Effector memory CD4-positive, alpha-beta T cell (primary cell): ENCODE data around the gene FOXP4.

ENCODE experiments used
- DNase-seq, 3 donors: peaks; one replicate each; pipeline ENCODE4 v3.0.0-alpha.2; 2020
- H3K27ac ChIP-seq: 2 replicates; pipeline ENCODE4 v1.7.0; 2013; ENCODE audit warnings: mild to moderate bottlenecking, low read length, moderate library complexity; ENCODE audit not compliant: insufficient read depth, poor library complexity, severe bottlenecking
- H3K27me3 ChIP-seq: replicated peaks from 2 replicates; pipeline ENCODE4 v1.7.0; 2013; ENCODE audit warnings: mild to moderate bottlenecking, low read length; ENCODE audit not compliant: insufficient read depth, control insufficient read depth, poor library complexity, severe bottlenecking
- H3K36me3 ChIP-seq: 2 replicates; pipeline ENCODE4 v1.7.0; 2013; ENCODE audit warnings: mild to moderate bottlenecking, low read length, moderate library complexity; ENCODE audit not compliant: control insufficient read depth, insufficient read depth
- H3K4me1 ChIP-seq: 2 replicates; pipeline ENCODE4 v1.7.0; 2013; ENCODE audit warnings: low read length, mild to moderate bottlenecking; ENCODE audit not compliant: control insufficient read depth, insufficient read depth, poor library complexity, severe bottlenecking
- H3K4me3 ChIP-seq: 2 replicates; pipeline ENCODE4 v1.7.0; 2013; ENCODE audit warnings: low read length, low read depth, mild to moderate bottlenecking; ENCODE audit not compliant: insufficient read depth, poor library complexity, severe bottlenecking
- H3K9me3 ChIP-seq: 2 replicates; pipeline ENCODE4 v1.7.0; 2013; ENCODE audit warnings: mild to moderate bottlenecking, low read length, moderate library complexity; ENCODE audit not compliant: control insufficient read depth

FOXP4 gene

DNA sequence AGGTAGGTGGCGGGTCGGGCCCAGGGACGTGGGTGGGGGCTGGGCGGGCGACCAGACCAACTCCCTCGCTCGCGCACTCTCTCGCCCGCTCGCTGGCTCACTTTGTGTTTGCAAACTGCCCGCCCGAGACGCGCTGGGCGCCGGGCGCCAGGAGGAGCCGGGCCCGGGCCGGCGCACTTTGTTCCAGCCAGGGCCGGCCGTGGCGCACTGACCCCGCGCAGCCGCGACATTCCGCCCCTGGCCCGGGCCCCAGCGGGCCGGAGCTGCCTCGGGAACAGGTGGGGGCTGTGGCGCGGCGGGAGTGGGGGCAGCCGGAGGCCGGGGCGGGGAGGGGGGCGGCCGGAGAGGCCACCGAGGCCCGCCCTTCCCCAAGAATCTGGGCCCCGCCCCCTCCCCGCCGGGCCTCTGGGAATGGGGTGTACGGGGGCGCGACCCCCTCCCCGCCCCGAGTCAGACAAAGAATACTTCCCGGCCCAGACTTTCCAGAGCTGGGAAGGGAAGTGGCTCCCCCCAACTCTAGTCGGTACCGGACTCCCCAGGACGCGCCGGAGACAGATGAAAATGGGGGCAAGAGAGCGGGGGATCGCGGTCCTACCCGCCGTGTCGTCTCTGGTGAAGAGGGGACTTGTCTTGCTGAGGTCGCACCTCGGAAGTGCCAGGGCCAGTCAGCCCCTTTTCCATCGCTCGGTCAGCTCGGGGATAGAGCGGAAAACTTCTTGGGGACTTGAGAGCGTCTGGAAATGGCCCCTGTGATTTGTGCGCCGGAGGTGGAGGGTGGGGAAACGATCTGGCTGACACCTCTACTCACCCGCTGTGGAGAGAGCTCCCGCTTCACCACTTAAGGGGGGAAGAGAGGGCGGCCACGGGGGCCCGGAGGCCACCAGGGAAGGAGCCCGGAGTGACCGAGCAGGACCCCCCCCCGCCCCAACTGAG lies 951 bp downstream of the FOXP4 start:
- H3K27ac ChIP-seq = no peak overlapping the region

DNA sequence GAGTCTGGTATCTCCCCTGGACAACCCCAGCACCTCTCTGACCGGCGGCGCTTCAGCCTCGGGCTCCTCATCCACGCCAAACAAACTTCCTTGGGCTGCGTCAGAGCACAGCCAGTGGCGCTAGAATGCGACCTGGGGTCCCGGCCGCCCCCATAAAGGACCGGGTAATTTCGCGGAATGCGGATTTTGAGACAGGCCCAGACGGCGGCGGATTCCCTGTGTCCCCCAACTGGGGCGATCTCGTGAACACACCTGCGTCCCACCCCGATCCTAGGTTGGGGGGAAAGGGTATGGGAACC lies 1.6 kb downstream of the FOXP4 start:
- DNase-seq = no peak
- Histone ChIP-seq H3K9me3 (no peaks in the 10 kb centered on the region), H3K27me3 (peaks cover 13% of the 10 kb centered on the region), H3K4me3 (peak overlapping the region; percentile 58), H3K36me3 (no peaks in the 10 kb centered on the region), H3K27ac (no peak overlapping the region), H3K4me1 (peaks cover 27% of the 10 kb centered on the region)

More for the DNA sequence above, 951 bp downstream of the FOXP4 start:
- Histone ChIP-seq H3K4me3 (peak overlapping the region; percentile 58), H3K9me3 (no peaks in the 10 kb centered on the region), H3K36me3 (no peaks in the 10 kb centered on the region), H3K27me3 (peaks cover 13% of the 10 kb centered on the region), H3K4me1 (peaks cover 27% of the 10 kb centered on the region)
- no peak for DNase-seq

DNA sequence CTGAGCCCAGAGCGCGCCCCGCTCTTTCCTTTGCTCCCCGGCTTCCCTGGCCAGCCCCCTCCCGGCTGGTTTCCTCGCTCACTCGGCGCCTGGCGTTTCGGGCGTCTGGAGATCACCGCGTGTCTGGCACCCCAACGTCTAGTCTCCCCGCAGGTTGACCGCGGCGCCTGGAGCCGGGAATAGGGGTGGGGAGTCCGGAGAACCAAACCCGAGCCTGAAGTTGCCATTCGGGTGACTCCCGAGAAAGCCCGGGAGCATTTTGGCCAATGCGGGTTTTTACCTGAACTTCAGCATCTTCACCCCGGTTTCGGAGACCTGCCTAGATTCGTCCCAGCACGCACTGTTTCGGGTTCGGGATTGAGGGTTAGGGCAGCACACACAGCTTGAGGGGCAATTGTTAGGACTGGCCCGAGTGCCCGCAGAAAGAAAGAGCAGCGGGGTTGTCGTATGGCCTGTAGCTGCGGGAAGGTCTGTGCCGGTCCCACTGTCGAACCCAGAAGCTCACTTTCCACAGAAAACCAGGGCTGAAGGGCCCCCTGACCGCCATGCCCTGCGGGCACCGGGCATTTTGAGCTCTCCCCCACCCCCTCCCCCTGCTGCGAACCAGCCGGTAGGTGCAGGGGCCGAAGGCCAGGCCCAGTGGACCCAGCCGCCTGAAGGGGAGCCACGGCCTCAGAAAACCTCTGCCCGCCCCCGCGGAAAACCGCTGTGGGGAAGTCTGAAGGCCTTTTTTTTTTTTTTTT lies 2.1 kb downstream of the FOXP4 start:
- Histone ChIP-seq H3K27me3 (peaks cover 13% of the 10 kb centered on the region), H3K9me3 (no peaks in the 10 kb centered on the region), H3K4me3 (peak overlapping the region; percentile 58), H3K4me1 (peaks cover 27% of the 10 kb centered on the region), H3K27ac (no peak overlapping the region), H3K36me3 (no peaks in the 10 kb centered on the region)
- DNase-seq = peak in 1 of 3 donors; percentile 54

DNA sequence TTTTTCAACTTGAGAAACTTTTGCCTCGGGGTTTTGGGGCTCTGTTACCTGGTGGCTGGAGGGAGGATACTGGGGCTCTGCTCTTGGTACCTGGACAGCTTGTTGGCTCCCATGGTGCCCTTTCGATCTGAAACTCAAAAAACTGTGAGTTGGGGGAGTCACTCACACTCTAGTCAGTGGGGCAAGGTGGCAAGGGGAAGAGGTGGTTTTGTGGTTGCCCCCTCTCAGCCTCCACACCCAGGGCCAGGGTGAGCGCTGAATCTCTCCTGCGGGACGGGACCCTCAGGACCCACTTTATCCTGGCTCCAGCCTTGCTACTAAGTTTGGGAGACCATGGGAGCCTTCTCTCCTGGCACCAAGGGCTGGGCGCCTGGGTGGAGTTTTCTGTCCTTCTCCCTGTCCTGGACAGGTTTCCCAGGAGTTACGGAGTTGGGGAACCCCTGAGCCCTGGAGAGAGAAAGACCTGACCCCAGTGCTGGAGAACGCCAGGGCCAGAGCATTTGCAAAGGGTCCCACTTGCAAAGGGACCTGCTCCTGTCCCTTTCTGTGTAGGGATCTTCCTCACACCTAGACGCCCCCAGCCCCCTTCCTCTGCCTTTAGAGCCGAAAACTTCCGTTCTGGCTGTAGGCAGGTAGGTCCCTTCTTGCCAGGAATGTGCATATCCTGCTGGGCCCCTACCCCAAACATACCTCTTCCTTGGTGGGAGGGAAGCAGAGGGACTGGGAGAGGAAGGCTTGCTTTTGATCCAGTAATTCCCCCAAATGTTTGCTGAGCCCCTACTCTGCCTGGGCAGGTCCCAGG lies 2.9 kb downstream of the FOXP4 start:
- no peak for DNase-seq
- Histone ChIP-seq H3K36me3 (no peaks in the 10 kb centered on the region), H3K27ac (no peak overlapping the region), H3K9me3 (no peaks in the 10 kb centered on the region), H3K4me3 (peak overlapping the region; percentile 58), H3K27me3 (peaks cover 13% of the 10 kb centered on the region), H3K4me1 (peaks cover 27% of the 10 kb centered on the region)

DNA sequence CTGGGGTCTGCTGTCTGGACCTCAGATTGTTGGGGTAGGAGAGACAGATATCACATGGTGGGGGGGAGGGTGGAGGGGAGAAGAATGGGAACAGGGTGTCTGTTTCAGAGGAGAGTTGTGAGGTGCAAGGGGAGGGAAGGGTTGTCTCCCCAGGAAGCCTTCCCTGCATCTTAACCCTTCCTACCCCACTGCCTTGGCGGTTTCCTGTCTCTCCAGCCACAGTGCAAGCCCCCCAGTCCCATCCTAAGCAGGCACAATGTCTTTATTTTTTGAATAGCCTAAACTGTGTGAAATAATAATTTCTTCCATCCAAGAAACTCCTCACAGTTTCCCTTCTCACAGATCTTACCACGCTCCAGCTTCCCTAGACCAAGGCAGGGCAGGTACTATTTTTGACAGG lies 3.5 kb downstream of the FOXP4 start:
- no peaks in the 10 kb centered on the region for H3K36me3 ChIP-seq
- H3K4me1 ChIP-seq = peaks cover 27% of the 10 kb centered on the region
- no peak overlapping the region for H3K4me3 ChIP-seq
- H3K27me3 ChIP-seq = peaks cover 13% of the 10 kb centered on the region
- H3K27ac ChIP-seq = no peak overlapping the region
- H3K9me3 ChIP-seq = no peaks in the 10 kb centered on the region
- no peak for DNase-seq

DNA sequence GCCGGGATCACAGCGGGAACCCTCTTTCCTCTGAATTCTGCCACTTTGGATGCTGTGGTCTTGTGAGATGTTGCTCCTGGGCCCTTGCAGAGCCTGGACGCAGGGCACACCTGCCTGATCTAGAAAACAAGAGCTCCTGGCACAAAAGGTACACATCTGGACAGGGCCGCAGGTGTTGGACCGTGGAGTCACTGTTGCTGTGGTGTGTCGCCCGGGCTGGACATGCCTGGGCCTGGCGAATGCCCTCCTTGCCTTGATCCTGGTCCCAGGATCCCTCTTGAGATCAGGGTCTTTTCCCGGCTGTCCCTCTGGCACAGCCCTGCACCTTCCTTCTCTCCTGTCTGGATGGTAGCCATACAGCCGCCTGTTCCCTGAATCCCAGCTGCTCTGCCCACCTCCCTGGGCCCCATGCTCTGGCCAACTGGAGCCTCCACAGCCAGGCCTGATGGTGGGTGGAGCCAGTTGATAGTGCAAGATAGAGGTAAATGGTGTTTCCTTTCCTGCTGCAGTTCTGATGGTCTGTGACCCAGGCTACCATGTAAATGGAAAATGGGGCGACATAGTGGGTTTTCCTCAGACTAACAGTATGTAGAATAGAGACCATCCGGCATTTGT lies 5.0 kb downstream of the FOXP4 start:
- H3K27me3 ChIP-seq = peaks cover 13% of the 10 kb centered on the region
- peaks cover 16% of the 10 kb centered on the region for H3K4me1 ChIP-seq
- H3K4me3 ChIP-seq = no peak overlapping the region
- no peaks in the 10 kb centered on the region for H3K9me3 ChIP-seq
- no peak overlapping the region for H3K27ac ChIP-seq
- no peak for DNase-seq
- H3K36me3 ChIP-seq = no peaks in the 10 kb centered on the region

DNA sequence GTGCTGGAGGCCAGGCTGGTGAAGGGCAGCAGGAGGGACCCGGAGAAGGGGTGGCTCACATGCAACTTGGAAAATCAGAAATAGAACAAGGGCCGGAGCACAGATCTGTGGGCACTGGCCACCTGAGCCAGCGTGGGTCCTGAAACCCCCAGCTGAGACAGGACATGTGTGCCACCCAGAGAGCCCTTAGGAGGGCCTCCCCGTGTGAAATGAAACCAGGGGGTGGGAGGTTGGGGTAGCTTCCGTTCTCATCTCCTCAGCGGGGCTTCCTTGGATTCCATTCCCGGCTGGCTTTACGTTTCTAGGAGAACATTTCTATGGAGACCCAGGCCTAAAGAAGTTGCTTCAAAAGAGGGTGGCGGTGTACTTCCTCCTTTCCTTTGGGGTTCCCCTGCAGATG lies 5.7 kb downstream of the FOXP4 start:
- peaks cover 13% of the 10 kb centered on the region for H3K27me3 ChIP-seq
- no peaks in the 10 kb centered on the region for H3K36me3 ChIP-seq

DNA sequence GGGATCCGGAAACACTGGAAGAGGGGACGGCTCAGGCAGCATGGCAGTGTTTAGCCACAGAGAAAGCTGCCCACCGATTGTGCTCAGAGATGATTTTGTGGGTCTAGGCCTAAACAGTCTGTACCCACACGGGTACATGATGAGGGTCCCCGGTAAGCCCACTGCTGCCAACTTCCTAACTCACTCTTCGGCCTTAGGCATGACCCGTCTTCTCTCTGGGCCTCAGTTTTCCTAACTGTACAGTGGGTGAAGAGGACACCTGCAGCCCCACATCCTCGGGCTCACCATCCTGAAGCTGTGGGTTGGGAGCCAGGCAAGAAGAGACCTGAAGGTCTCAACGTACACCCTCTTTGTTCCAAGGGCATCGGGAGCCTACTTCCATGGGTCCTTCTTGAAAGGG lies 6.5 kb downstream of the FOXP4 start:
- no peak for DNase-seq
- Histone ChIP-seq H3K36me3 (no peaks in the 10 kb centered on the region), H3K27me3 (peaks cover 9% of the 10 kb centered on the region), H3K27ac (no peak overlapping the region), H3K4me3 (no peak overlapping the region), H3K9me3 (no peaks in the 10 kb centered on the region), H3K4me1 (peaks cover 14% of the 10 kb centered on the region)

More for the DNA sequence above, 5.7 kb downstream of the FOXP4 start:
- Histone ChIP-seq H3K27ac (no peak overlapping the region), H3K4me3 (no peak overlapping the region), H3K4me1 (peaks cover 16% of the 10 kb centered on the region), H3K9me3 (no peaks in the 10 kb centered on the region)
- DNase-seq = no peak

DNA sequence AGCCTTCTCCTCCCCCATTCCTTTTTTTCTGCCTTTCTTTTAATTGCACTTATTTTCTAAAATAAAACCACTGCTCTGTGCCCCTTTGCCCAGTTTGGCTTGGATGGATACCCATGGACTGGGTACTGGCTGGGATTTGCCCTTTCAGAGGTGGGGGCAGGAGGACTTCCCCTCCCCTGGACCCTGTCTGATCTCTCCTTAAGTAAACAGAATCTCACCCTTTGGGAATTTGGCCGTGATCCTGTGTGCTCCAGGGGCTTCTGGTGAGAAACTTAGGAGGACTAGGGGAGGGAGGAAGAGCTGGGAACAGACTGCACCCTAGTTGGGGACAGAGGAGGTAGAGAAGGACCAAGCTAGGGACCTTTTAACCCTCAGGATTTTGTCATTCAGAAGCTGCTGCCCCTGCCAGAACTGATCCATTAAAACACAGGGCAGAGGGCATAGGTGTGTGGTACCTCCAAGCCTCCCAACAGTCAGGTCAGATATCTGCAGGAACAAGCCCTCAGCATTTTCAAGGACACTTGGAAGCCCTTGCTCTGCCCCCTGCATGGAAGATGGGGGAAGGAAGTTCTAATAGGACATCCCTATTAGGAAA lies 7.3 kb downstream of the FOXP4 start:
- H3K4me1 ChIP-seq = peaks cover 6% of the 10 kb centered on the region
- peaks cover under 1% of the 10 kb centered on the region for H3K27me3 ChIP-seq

More for the DNA sequence above, 7.3 kb downstream of the FOXP4 start:
- H3K4me3 ChIP-seq = no peak overlapping the region
- no peaks in the 10 kb centered on the region for H3K36me3 ChIP-seq
- no peaks in the 10 kb centered on the region for H3K9me3 ChIP-seq
- DNase-seq = no peak
- H3K27ac ChIP-seq = no peak overlapping the region
